ENCODE measurements around the gene AWAT1.
"Not testable (repeated sequence)": the region's sequence is repeated elsewhere in the genome, so short reads cannot be mapped to it uniquely, and the experiment has no call there.

Gene AWAT1

DNA sequence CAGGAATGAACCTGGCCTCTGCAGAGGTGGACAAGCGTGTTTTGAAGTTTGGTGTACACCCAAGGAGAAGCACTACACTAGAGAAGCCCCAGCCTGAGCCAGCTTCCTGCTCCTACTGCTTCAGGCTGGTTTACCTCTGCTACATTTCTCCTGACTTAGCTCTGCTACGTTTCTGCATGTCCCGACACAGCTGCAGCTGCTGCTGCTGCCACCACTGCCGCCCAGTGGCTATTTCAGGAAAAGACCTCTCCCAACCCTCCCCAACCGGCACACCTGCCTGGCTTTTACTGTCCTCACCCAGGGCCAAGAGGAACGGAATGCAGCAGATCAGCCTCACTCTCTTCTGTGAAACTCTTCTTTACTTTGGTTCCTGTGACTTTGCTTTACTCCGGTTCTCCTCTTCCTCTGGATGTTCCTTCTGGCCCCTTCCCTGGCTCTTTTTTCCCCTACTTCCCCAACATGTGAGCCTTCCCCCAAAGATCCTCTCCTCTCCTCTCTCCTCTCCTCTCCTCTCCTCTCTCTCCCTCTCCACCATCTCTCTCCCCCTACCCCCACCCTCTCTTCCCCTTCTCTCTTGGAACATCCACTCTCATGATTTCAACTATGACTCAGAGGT is 28.6 kb downstream of the AWAT1 start:
- DNase-seq (ENCODE audit: low read depth, low spot score): no peak

DNA sequence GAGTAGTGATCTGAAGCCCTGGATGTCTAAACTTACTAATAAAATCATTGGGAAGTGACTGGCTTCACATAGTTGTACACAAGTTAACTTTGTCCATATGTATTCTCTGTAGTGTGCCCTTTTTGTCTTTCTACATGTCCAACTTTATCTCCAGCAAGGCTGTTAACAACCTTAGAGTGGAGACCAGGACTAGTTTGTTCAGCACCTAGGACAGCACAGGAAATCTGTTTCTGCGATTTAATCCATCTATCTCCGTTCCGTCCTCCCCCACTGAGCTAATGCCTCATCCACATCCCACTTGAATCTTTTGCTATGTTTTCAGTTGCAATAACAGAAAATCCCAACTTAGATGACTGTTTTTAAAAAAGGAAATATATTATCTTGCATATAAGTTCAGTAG is 30.3 kb downstream of the AWAT1 start:
- no peak for DNase-seq (ENCODE audit: low read depth, low spot score)

DNA sequence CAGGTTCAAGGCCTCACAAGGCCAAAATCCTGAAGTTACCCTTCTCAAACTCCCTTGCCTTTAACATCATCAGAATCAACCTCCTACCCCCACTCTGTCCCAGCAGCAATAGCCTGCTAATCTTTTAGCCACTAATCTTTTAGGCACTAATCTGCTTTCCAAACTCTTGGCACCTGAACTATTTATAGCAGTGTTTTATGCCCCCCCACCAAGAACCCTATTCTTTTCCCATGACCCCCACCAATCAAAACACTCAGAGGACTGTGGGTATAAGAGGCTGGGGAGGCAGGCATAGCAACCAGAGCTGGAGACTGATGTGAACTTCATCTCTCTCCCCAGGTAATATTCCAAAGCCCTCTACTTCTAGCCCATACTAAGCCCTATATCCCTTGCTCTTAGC is 33.6 kb downstream of the AWAT1 start, which contains the start of gene ARR3:
Gene ARR3 (plus strand): TSS at position 301 of the 400 bp plus-strand sequence. CDS start 1,052 bp downstream, outside the sequence.
- no peak for DNase-seq (ENCODE audit: low read depth, low spot score)

DNA sequence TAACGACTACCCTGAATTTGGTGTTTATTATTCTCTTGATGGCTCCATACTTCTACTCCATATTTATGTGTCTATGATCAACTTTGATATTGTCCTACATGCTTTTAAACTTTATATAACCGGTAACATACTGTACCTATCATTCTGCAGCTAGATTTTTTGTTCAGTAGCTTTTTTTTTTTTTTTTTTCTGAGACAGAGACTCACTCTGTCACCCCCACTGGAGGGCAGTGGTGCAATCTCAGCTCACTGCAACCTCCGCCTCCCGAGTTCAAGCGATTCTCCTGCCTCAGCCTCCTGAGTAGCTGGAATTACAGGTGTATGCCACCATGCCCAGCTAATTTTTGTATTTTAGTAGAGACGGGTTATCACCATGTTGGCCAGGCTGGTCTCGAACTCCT is 39.6 kb downstream of the AWAT1 start:
- DNase-seq (ENCODE audit: low read depth, low spot score): not testable (repeated sequence)

DNA sequence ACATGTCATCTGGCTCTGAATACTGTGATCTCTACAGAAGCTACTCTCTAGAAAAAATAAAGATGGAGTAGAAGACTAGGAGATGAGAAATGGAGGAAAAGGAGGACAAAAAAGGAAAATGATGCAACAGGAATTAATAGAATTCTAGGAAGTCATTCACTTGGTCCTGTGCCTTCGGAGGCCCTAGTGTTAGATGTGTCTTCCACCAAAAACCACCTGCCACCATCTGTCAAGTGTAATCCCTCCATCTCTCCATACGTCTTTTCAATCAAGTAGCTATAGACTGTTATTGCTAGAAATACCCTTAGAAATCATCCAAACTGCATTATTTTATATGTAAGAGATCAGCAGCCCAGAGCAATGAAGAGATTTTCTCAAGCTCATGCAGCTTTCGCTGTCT is 44.6 kb downstream of the AWAT1 start:
- no peak for DNase-seq (ENCODE audit: low read depth, low spot score)

DNA sequence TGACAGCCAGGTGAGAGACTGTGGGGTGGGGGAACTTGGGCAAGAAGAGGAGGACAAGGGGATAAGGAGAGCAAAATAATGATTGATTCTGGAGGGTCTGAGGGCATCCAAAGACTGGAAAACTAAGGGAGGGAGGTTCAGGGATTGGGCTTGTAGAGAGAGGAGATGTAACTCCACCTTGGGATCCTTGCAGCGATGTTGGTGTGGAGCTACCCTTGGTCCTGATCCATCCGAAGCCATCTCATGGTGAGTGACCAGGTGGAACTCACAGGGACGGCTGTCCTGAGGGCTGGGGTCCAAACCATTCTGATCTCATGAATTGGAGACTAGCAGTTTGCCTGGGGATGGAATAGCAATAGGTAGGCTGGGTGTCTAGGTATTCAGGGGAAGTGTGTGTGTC is 46.1 kb downstream of the AWAT1 start:
- no peak for DNase-seq (ENCODE audit: low read depth, low spot score)

DNA sequence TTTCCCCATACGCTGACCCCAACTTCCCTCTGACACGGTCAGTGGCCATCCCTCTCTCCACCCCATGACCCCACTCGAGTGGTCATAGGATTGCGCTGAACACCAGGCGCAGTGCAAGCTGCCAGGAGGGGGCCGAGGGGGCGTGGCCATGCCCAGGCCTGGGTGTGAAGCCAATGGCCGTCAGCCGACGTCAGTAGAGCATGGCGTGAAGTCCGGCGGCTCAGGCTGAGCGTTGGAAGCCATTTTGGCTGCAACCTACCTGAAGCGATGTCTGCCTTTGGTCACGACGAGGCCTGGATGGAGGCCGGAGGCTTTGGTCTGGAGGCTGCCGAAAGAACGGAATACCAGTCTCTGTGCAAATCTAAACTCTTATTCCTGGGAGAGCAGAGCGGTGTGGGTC is 47.5 kb downstream of the AWAT1 start, which contains the start of gene RAB41:
Gene RAB41 (plus strand): TSS at position 222 of the 400 bp plus-strand sequence. CDS start 46 bp downstream, at position 268.
- no peak for DNase-seq (ENCODE audit: low read depth, low spot score)

DNA sequence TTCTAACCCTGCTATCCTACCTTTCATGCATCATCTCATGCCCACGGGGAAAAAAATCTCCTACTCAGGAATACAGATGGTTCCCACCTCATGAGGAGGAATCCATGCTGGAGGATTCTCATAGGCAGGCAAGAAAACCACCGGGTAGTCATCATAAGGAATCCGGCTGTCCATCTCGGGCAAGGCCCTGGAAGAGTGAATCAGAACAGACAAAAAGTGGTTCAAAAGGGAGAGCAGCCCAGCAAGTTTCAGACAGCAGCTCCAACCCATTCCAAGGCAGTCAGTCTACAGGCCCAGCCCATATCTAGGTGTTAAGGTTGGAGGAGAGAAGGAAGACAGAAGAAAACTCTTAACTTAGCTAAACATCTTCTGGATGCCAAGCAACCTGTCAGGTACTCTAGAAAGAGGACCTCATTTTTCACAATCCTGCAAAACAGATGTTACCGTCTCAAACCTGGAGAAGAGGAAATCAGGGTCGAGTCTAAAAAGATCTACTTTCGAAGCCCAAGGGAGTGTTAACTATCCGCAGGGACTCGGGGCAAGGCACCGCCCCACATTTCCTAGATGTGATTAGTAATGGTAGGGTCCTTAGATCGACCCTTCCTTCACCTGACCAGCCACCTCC is 54.8 kb downstream of the AWAT1 start:
- DNase-seq (ENCODE audit: low read depth, low spot score): no peak

Measured in activated naive CD8-positive, alpha-beta T cell treated with anti-CD3 and anti-CD28 coated beads, Interleukin-2, amount 50 U/mL, for 16 hours (primary cell).